ENCODE measurements around the gene STARD3NL.

- TF ChIP-seq CTCF (IDR thresholded peaks at IDR 0.05; ENCODE audit: borderline replicate concordance, extremely low read depth, low read length, poor library complexity, severe bottlenecking) (no peak), EZH2 (IDR thresholded peaks at IDR 0.05; ENCODE audit: borderline replicate concordance, low read depth, low read length, severe bottlenecking) (no peak)
Observed at GRCh38 chr7:38138171-38138570, 39.9 kb upstream of the STARD3NL start.
